H9 (cell line): ENCODE results near the gene CTCF. TPM values are rescaled to one million over a fixed set of nuclear protein-coding genes. Genes with fewer than 3 reads are reported as not detected.

ENCODE experiments used
- DNase-seq: peaks from one replicate; pipeline ENCODE4 v3.0.0-alpha.2; 2017
- H2AFZ ChIP-seq: one replicate; pipeline ENCODE4 v1.6.1; 2013; ENCODE audit warnings: mild to moderate bottlenecking, low read length, control low read depth, moderate library complexity
- H2AK5ac ChIP-seq: 2 replicates; pipeline ENCODE4 v1.6.1; 2013; ENCODE audit warnings: low read length, control low read depth, mixed read lengths; ENCODE audit not compliant: insufficient read length
- H2BK120ac ChIP-seq: one replicate; pipeline ENCODE4 v1.6.1; 2013; ENCODE audit warnings: low read depth, mild to moderate bottlenecking, low read length, control low read depth, inconsistent platforms; ENCODE audit not compliant: poor library complexity, severe bottlenecking
- H2BK12ac ChIP-seq: 2 replicates; pipeline ENCODE4 v1.6.1; 2013; ENCODE audit warnings: low read length, control low read depth, mixed read lengths, low read depth; ENCODE audit not compliant: insufficient read length
- H2BK15ac ChIP-seq: 2 replicates; pipeline ENCODE4 v1.6.1; 2013; ENCODE audit warnings: low read depth, low read length, control low read depth
- H2BK20ac ChIP-seq: one replicate; pipeline ENCODE4 v1.6.1; 2013; ENCODE audit warnings: low read depth, mild to moderate bottlenecking, low read length, control low read depth, inconsistent platforms; ENCODE audit not compliant: poor library complexity, severe bottlenecking
- H2BK5ac ChIP-seq: 2 replicates; pipeline ENCODE4 v1.6.1; 2013; ENCODE audit warnings: low read length, control low read depth, mixed read lengths; ENCODE audit not compliant: insufficient read length
- H3K14ac ChIP-seq: 2 replicates; pipeline ENCODE4 v1.6.1; 2013; ENCODE audit warnings: low read length, control low read depth; ENCODE audit not compliant: insufficient read depth
- H3K18ac ChIP-seq: 2 replicates; pipeline ENCODE4 v1.6.1; 2013; ENCODE audit warnings: low read depth, mild to moderate bottlenecking, mixed read lengths, low read length, control low read depth; ENCODE audit not compliant: insufficient read length
- H3K23ac ChIP-seq: 2 replicates; pipeline ENCODE4 v1.6.1; 2013; ENCODE audit warnings: low read length, control low read depth, mixed read lengths, low read depth; ENCODE audit not compliant: insufficient read length
- H3K23me2 ChIP-seq: 2 replicates; pipeline ENCODE4 v1.6.1; 2013; ENCODE audit warnings: low read depth, mild to moderate bottlenecking, mixed read lengths, low read length, control low read depth; ENCODE audit not compliant: insufficient read length, poor library complexity, severe bottlenecking
- H3K27ac ChIP-seq: 2 replicates; pipeline ENCODE4 v1.5.1; 2013; ENCODE audit warnings: low read length, control low read depth, mixed read lengths, low read depth; ENCODE audit not compliant: insufficient read length
- H3K27me3 ChIP-seq: 2 replicates; pipeline ENCODE4 v1.6.1; 2013; ENCODE audit warnings: low read length, control low read depth, inconsistent platforms; ENCODE audit not compliant: insufficient read depth
- H3K4ac ChIP-seq: 2 replicates; pipeline ENCODE4 v1.6.1; 2013; ENCODE audit warnings: low read depth, mild to moderate bottlenecking, control low read depth, inconsistent platforms, low read length, moderate library complexity
- H3K4me1 ChIP-seq: 2 replicates; pipeline ENCODE4 v1.6.1; 2013; ENCODE audit warnings: low read length, control low read depth, inconsistent platforms; ENCODE audit not compliant: insufficient read depth
- H3K4me2 ChIP-seq: 2 replicates; pipeline ENCODE4 v1.6.1; 2013; ENCODE audit warnings: low read length, control low read depth, mixed read lengths; ENCODE audit not compliant: insufficient read length, insufficient read depth
- H3K56ac ChIP-seq: 2 replicates; pipeline ENCODE4 v1.6.1; 2013; ENCODE audit warnings: low read depth, mild to moderate bottlenecking, mixed read lengths, low read length, control low read depth; ENCODE audit not compliant: insufficient read length
- H3K79me1 ChIP-seq: 2 replicates; pipeline ENCODE4 v1.6.1; 2013; ENCODE audit warnings: low read depth, mild to moderate bottlenecking, moderate library complexity, low read length, control low read depth, inconsistent platforms; ENCODE audit not compliant: insufficient read depth, poor library complexity, severe bottlenecking
- H3K79me2 ChIP-seq: 2 replicates; pipeline ENCODE4 v1.6.1; 2013; ENCODE audit warnings: low read length, control low read depth, inconsistent platforms; ENCODE audit not compliant: insufficient read depth
- H3K9ac ChIP-seq: 2 replicates; pipeline ENCODE4 v1.6.1; 2013; ENCODE audit warnings: low read length, control low read depth, mixed read lengths; ENCODE audit not compliant: insufficient read length; ENCODE audit errors: extremely low read depth
- H3K9me3 ChIP-seq: one replicate; pipeline ENCODE4 v1.6.1; 2013; ENCODE audit warnings: low read depth, low read length, inconsistent platforms; ENCODE audit not compliant: control insufficient read depth
- H3T11ph ChIP-seq: one replicate; pipeline ENCODE4 v1.6.1; 2013; ENCODE audit warnings: mild to moderate bottlenecking, low read length, control low read depth, inconsistent platforms
- H4K20me1 ChIP-seq: one replicate; pipeline ENCODE4 v1.6.1; 2013; ENCODE audit not compliant: control insufficient read depth, insufficient read length, insufficient read depth
- H4K5ac ChIP-seq: 2 replicates; pipeline ENCODE4 v1.6.1; 2013; ENCODE audit warnings: low read depth, mild to moderate bottlenecking, mixed read lengths, low read length, control low read depth; ENCODE audit not compliant: insufficient read length
- H4K8ac ChIP-seq: replicated peaks from 2 replicates; pipeline ENCODE4 v1.6.1; 2013; ENCODE audit warnings: low read length, control low read depth, mixed read lengths, low read depth; ENCODE audit not compliant: insufficient read length
- H4K91ac ChIP-seq: 2 replicates; pipeline ENCODE4 v1.6.1; 2013; ENCODE audit warnings: low read depth, mild to moderate bottlenecking, moderate library complexity, mixed read lengths, low read length, control low read depth; ENCODE audit not compliant: insufficient read length
- H3K27ac Mint-ChIP-seq, 3 experiments: 2 replicates in 2 of 3; 3 replicates in 1 of 3; pipeline ENCODE4 v1.8.0; 2020 to 2021; ENCODE audit warnings: mixed read lengths in 3 of 3, mild to moderate bottlenecking in 1 of 3, moderate library complexity in 1 of 3
- H3K27me3 Mint-ChIP-seq: 2 replicates; pipeline ENCODE4 v1.8.0; 2021; ENCODE audit warnings: low read depth, mild to moderate bottlenecking, moderate library complexity, mixed read lengths
- H3K36me3 Mint-ChIP-seq, 3 experiments: 2 replicates in 2 of 3; 3 replicates in 1 of 3; pipeline ENCODE4 v1.8.0; 2020 to 2021; ENCODE audit warnings: low read depth in 3 of 3, mixed read lengths in 3 of 3; ENCODE audit not compliant: insufficient read depth in 1 of 3
- H3K4me1 Mint-ChIP-seq, 2 experiments: 2 replicates each; pipeline ENCODE4 v1.8.0; 2020; ENCODE audit warnings: mixed read lengths in 2 of 2
- H3K4me3 Mint-ChIP-seq, 2 experiments: 2 replicates in 1 of 2; 3 replicates in 1 of 2; pipeline ENCODE4 v1.8.0; 2020 to 2021; ENCODE audit warnings: mild to moderate bottlenecking in 2 of 2, mixed read lengths in 2 of 2, moderate library complexity in 1 of 2
- H3K9me3 Mint-ChIP-seq, 2 experiments: 2 replicates in 1 of 2; 3 replicates in 1 of 2; pipeline ENCODE4 v1.8.0; 2020; ENCODE audit warnings: mild to moderate bottlenecking in 2 of 2, mixed read lengths in 2 of 2, moderate library complexity in 1 of 2
- WGBS: extraction: QIAGEN DNeasy Blood & Tissue Kit; methylation state at CpG from one replicate; pipeline ENCODE4 v1.1.7; 2013; ENCODE audit warnings: missing lambda C conversion rate, low lambda C conversion rate, mixed read lengths; ENCODE audit not compliant: insufficient read length; ENCODE audit errors: extremely low coverage; 5-methylcytosine and 5-hydroxymethylcytosine counted together
- total RNA-seq: library from RNA; stranded (reverse); gene quantifications from 2 replicates; pipeline ENCODE4 v1.2.1, GENCODE V29; 2021
- TF ChIP-seq, protein P1 (sequence below): fragments of 200-600 bp; sonication (generic); conservative IDR thresholded peaks from 3 replicates; pipeline ENCODE4 v1.8.0; 2021; ENCODE audit warnings: antibody characterized with exemption, mild to moderate bottlenecking

The CTCF gene
- total RNA-seq, 1 experiment from 2014 or later: 87.3 TPM

DNA sequence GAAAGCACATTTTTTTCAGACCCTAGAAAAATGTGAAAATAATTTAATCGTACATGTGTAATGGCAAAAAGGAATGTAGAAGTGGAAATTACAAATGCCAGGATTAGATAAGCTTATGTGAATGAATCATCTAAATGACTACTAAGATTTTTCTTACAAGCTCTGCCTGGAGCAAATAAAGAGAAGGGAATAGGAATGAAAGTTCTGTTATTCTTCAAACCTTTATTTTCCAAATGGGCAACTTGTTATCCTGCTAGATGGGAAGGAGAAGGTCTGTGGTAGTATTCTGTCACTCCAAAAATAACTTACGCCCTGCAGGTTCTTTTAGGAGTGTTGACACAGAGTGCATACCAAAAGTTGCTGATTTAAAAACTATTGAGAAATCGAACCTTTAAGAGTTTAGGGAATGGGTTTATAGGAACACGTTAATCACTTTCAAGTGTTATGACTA is 9.7 kb downstream of the CTCF start:
- Histone ChIP-seq H2BK12ac (no peak overlapping the region), H3T11ph (no peak overlapping the region), H3K14ac (no peak overlapping the region), H2AFZ (no peak overlapping the region), H4K91ac (no peak overlapping the region), H3K27me3 (no peaks in the 10 kb centered on the region), H4K20me1 (no peaks in the 10 kb centered on the region), H3K56ac (no peak overlapping the region), H3K9ac (no peak overlapping the region), H3K9me3 (no peaks in the 10 kb centered on the region), H3K23ac (no peak overlapping the region), H2AK5ac (no peak overlapping the region), H3K4me2 (no peak overlapping the region), H4K8ac (no peak overlapping the region), H3K79me1 (peaks cover 3% of the 10 kb centered on the region), H3K23me2 (no peaks in the 10 kb centered on the region), H3K18ac (no peak overlapping the region), H2BK20ac (no peak overlapping the region), H2BK5ac (no peak overlapping the region), H3K4ac (no peak overlapping the region), H3K4me1 (no peaks in the 10 kb centered on the region), H3K79me2 (peaks cover 15% of the 10 kb centered on the region; the same call in 1 of the 2 replicates), H4K5ac (no peak overlapping the region), H2BK120ac (no peak overlapping the region), H3K27ac (no peak overlapping the region), H2BK15ac (no peak overlapping the region)
- Mint-ChIP-seq H3K9me3 (no peaks in the 10 kb centered on the region), H3K4me3 (no peak overlapping the region), H3K27ac (no peak overlapping the region), H3K27me3 (no peaks in the 10 kb centered on the region), H3K36me3 (peaks cover 41 to 55% (median 52%) of the 10 kb centered on the region in 3 experiments), H3K4me1 (peaks cover 0 to 2% of the 10 kb centered on the region in 2 experiments; a peak in 2 of 4 replicates)
- DNase-seq: no peak
- TF ChIP-seq, protein P1, sequence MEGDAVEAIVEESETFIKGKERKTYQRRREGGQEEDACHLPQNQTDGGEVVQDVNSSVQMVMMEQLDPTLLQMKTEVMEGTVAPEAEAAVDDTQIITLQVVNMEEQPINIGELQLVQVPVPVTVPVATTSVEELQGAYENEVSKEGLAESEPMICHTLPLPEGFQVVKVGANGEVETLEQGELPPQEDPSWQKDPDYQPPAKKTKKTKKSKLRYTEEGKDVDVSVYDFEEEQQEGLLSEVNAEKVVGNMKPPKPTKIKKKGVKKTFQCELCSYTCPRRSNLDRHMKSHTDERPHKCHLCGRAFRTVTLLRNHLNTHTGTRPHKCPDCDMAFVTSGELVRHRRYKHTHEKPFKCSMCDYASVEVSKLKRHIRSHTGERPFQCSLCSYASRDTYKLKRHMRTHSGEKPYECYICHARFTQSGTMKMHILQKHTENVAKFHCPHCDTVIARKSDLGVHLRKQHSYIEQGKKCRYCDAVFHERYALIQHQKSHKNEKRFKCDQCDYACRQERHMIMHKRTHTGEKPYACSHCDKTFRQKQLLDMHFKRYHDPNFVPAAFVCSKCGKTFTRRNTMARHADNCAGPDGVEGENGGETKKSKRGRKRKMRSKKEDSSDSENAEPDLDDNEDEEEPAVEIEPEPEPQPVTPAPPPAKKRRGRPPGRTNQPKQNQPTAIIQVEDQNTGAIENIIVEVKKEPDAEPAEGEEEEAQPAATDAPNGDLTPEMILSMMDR: no peak
- WGBS: no CpG with 5 or more reads among the region's 4 CpGs
